ENCODE measurements around the gene ITLN2.
"Not testable (repeated sequence)": the region's sequence is repeated elsewhere in the genome, so short reads cannot be mapped to it uniquely, and the experiment has no call there.

ITLN2 gene

GRCh38 chr1:160949881-160950280 is 4.7 kb downstream of the ITLN2 start:
- no peak overlapping the region for H3K4me3 ChIP-seq (ENCODE audit: low read length)
- H3K27ac ChIP-seq (ENCODE audit: low read depth, low read length) = no peak overlapping the region
- H3K36me3 ChIP-seq (ENCODE audit: control insufficient read depth, insufficient read depth, low read length) = no peaks in the 10 kb centered on the region
- H3K4me1 ChIP-seq (ENCODE audit: control insufficient read depth, insufficient read depth, low read length) = no peaks in the 10 kb centered on the region
- H3K27me3 ChIP-seq (ENCODE audit: control insufficient read depth, insufficient read depth, low read length) = no peaks in the 10 kb centered on the region
- H3K9ac ChIP-seq (ENCODE audit: low read length) = no peak overlapping the region

- not testable (repeated sequence) for H3K27me3 ChIP-seq (ENCODE audit: control insufficient read depth, insufficient read depth, low read length); H3K36me3 ChIP-seq (ENCODE audit: control insufficient read depth, insufficient read depth, low read length); H3K4me3 ChIP-seq (ENCODE audit: low read length); H3K27ac ChIP-seq (ENCODE audit: low read depth, low read length); H3K4me1 ChIP-seq (ENCODE audit: control insufficient read depth, insufficient read depth, low read length); H3K9ac ChIP-seq (ENCODE audit: low read length)
These were observed 5.3 kb downstream of the ITLN2 start for GRCh38 chr1:160949216-160949880.

GRCh38 chr1:160947174-160947759 is 7.3 kb downstream of the ITLN2 start:
- H3K4me1 ChIP-seq (ENCODE audit: control insufficient read depth, insufficient read depth, low read length); H3K36me3 ChIP-seq (ENCODE audit: control insufficient read depth, insufficient read depth, low read length); H3K9ac ChIP-seq (ENCODE audit: low read length); H3K4me3 ChIP-seq (ENCODE audit: low read length); H3K27ac ChIP-seq (ENCODE audit: low read depth, low read length); H3K27me3 ChIP-seq (ENCODE audit: control insufficient read depth, insufficient read depth, low read length): not testable (repeated sequence)

- not testable (repeated sequence) for H3K27ac ChIP-seq (ENCODE audit: low read depth, low read length); H3K36me3 ChIP-seq (ENCODE audit: control insufficient read depth, insufficient read depth, low read length); H3K9ac ChIP-seq (ENCODE audit: low read length); H3K27me3 ChIP-seq (ENCODE audit: control insufficient read depth, insufficient read depth, low read length); H3K4me1 ChIP-seq (ENCODE audit: control insufficient read depth, insufficient read depth, low read length); H3K4me3 ChIP-seq (ENCODE audit: low read length)
These were observed 8.7 kb downstream of the ITLN2 start for GRCh38 chr1:160945881-160946280.

- no peaks in the 10 kb centered on the region for H3K36me3 ChIP-seq (ENCODE audit: control insufficient read depth, insufficient read depth, low read length)
- no peak overlapping the region for H3K9ac ChIP-seq (ENCODE audit: low read length)
- no peak overlapping the region for H3K4me3 ChIP-seq (ENCODE audit: low read length)
- H3K27ac ChIP-seq (ENCODE audit: low read depth, low read length) = no peak overlapping the region
- H3K4me1 ChIP-seq (ENCODE audit: control insufficient read depth, insufficient read depth, low read length) = no peaks in the 10 kb centered on the region
- no peaks in the 10 kb centered on the region for H3K27me3 ChIP-seq (ENCODE audit: control insufficient read depth, insufficient read depth, low read length)
These were observed 9.5 kb downstream of the ITLN2 start for GRCh38 chr1:160945079-160945478.

- H3K9ac ChIP-seq (ENCODE audit: low read length) = no peak overlapping the region
- H3K4me1 ChIP-seq (ENCODE audit: control insufficient read depth, insufficient read depth, low read length) = no peaks in the 10 kb centered on the region
- no peak overlapping the region for H3K4me3 ChIP-seq (ENCODE audit: low read length)
- H3K27ac ChIP-seq (ENCODE audit: low read depth, low read length) = no peak overlapping the region
- H3K27me3 ChIP-seq (ENCODE audit: control insufficient read depth, insufficient read depth, low read length) = no peaks in the 10 kb centered on the region
- no peaks in the 10 kb centered on the region for H3K36me3 ChIP-seq (ENCODE audit: control insufficient read depth, insufficient read depth, low read length)
These were observed 11.7 kb downstream of the ITLN2 start for GRCh38 chr1:160942926-160943325.

- H3K9ac ChIP-seq (ENCODE audit: low read length); H3K36me3 ChIP-seq (ENCODE audit: control insufficient read depth, insufficient read depth, low read length); H3K4me3 ChIP-seq (ENCODE audit: low read length); H3K27me3 ChIP-seq (ENCODE audit: control insufficient read depth, insufficient read depth, low read length); H3K4me1 ChIP-seq (ENCODE audit: control insufficient read depth, insufficient read depth, low read length); H3K27ac ChIP-seq (ENCODE audit: low read depth, low read length): not testable (repeated sequence)
These were observed 17.9 kb downstream of the ITLN2 start for GRCh38 chr1:160936666-160937065.

- H3K9ac ChIP-seq (ENCODE audit: low read length) = no peak overlapping the region
- no peaks in the 10 kb centered on the region for H3K27me3 ChIP-seq (ENCODE audit: control insufficient read depth, insufficient read depth, low read length)
- no peak overlapping the region for H3K27ac ChIP-seq (ENCODE audit: low read depth, low read length)
- H3K4me3 ChIP-seq (ENCODE audit: low read length) = no peak overlapping the region
- no peaks in the 10 kb centered on the region for H3K4me1 ChIP-seq (ENCODE audit: control insufficient read depth, insufficient read depth, low read length)
- H3K36me3 ChIP-seq (ENCODE audit: control insufficient read depth, insufficient read depth, low read length) = no peaks in the 10 kb centered on the region
These were observed 18.9 kb downstream of the ITLN2 start for GRCh38 chr1:160935527-160936258.

GRCh38 chr1:160933305-160933704 is 21.3 kb downstream of the ITLN2 start:
- H3K4me1 ChIP-seq (ENCODE audit: control insufficient read depth, insufficient read depth, low read length) = not testable (repeated sequence)

GRCh38 chr1:160925652-160926244 is 28.9 kb downstream of the ITLN2 start:
- no peaks in the 10 kb centered on the region for H3K36me3 ChIP-seq (ENCODE audit: control insufficient read depth, insufficient read depth, low read length)
- H3K27ac ChIP-seq (ENCODE audit: low read depth, low read length) = no peak overlapping the region
- no peaks in the 10 kb centered on the region for H3K4me1 ChIP-seq (ENCODE audit: control insufficient read depth, insufficient read depth, low read length)
- no peak overlapping the region for H3K4me3 ChIP-seq (ENCODE audit: low read length)
- no peak overlapping the region for H3K9ac ChIP-seq (ENCODE audit: low read length)
- H3K27me3 ChIP-seq (ENCODE audit: control insufficient read depth, insufficient read depth, low read length) = no peaks in the 10 kb centered on the region

More at GRCh38 chr1:160933305-160933704, 21.3 kb downstream of the ITLN2 start:
- H3K27me3 ChIP-seq (ENCODE audit: control insufficient read depth, insufficient read depth, low read length); H3K4me3 ChIP-seq (ENCODE audit: low read length); H3K36me3 ChIP-seq (ENCODE audit: control insufficient read depth, insufficient read depth, low read length); H3K27ac ChIP-seq (ENCODE audit: low read depth, low read length); H3K9ac ChIP-seq (ENCODE audit: low read length): not testable (repeated sequence)

- H3K4me1 ChIP-seq (ENCODE audit: control insufficient read depth, insufficient read depth, low read length) = no peaks in the 10 kb centered on the region
- no peak overlapping the region for H3K9ac ChIP-seq (ENCODE audit: low read length)
- no peaks in the 10 kb centered on the region for H3K27me3 ChIP-seq (ENCODE audit: control insufficient read depth, insufficient read depth, low read length)
- no peaks in the 10 kb centered on the region for H3K36me3 ChIP-seq (ENCODE audit: control insufficient read depth, insufficient read depth, low read length)
- no peak overlapping the region for H3K27ac ChIP-seq (ENCODE audit: low read depth, low read length)
- H3K4me3 ChIP-seq (ENCODE audit: low read length) = no peak overlapping the region
These were observed 29.6 kb downstream of the ITLN2 start for GRCh38 chr1:160924791-160925651.

- H3K4me3 ChIP-seq (ENCODE audit: low read length) = no peak overlapping the region
- H3K4me1 ChIP-seq (ENCODE audit: control insufficient read depth, insufficient read depth, low read length) = no peaks in the 10 kb centered on the region
- no peaks in the 10 kb centered on the region for H3K36me3 ChIP-seq (ENCODE audit: control insufficient read depth, insufficient read depth, low read length)
- no peak overlapping the region for H3K9ac ChIP-seq (ENCODE audit: low read length)
- no peak overlapping the region for H3K27ac ChIP-seq (ENCODE audit: low read depth, low read length)
- H3K27me3 ChIP-seq (ENCODE audit: control insufficient read depth, insufficient read depth, low read length) = no peaks in the 10 kb centered on the region
These were observed 37.9 kb downstream of the ITLN2 start for GRCh38 chr1:160916666-160917065.

Data from rectal smooth muscle tissue (tissue), 1 donor.